GM23248 (cell line): ENCODE results near the gene RC3H1. TPM values are rescaled to one million over a fixed set of nuclear protein-coding genes. Genes with fewer than 3 reads are reported as not detected.
A peak's percentile ranks its signal among the peaks of the same experiment; 100 is the strongest.
"Not testable (repeated sequence)": the region's sequence is repeated elsewhere in the genome, so short reads cannot be mapped to it uniquely, and the experiment has no call there.

Experiments used
- DNase-seq: peaks from one replicate; pipeline ENCODE4 v3.0.0-alpha.2; 2015
- H2AFZ ChIP-seq: fragments of 200-600 bp; sonication (generic); 2 replicates; pipeline ENCODE4 v1.6.1; 2016; ENCODE audit warnings: antibody characterized with exemption
- H3F3A ChIP-seq: fragments of 200-600 bp; sonication (generic); 2 replicates; pipeline ENCODE4 v1.6.1; 2016; ENCODE audit warnings: mild to moderate bottlenecking, antibody characterized with exemption, mixed run types; ENCODE audit not compliant: insufficient read depth
- H3K27ac ChIP-seq: fragments of 200-600 bp; sonication (generic); 2 replicates; pipeline ENCODE4 v1.5.1; 2016; ENCODE audit warnings: mild to moderate bottlenecking
- H3K27me3 ChIP-seq: fragments of 200-600 bp; sonication (generic); replicated peaks from 2 replicates; pipeline ENCODE4 v1.6.1; 2016; ENCODE audit warnings: mild to moderate bottlenecking; ENCODE audit not compliant: insufficient read depth
- H3K36me3 ChIP-seq: fragments of 200-600 bp; sonication (generic); 2 replicates; pipeline ENCODE4 v1.6.1; 2016; ENCODE audit warnings: low read depth, mild to moderate bottlenecking
- H3K4me1 ChIP-seq: fragments of 200-600 bp; sonication (generic); 2 replicates; pipeline ENCODE4 v1.6.1; 2016; ENCODE audit warnings: mild to moderate bottlenecking; ENCODE audit not compliant: insufficient read depth
- H3K4me2 ChIP-seq: fragments of 200-600 bp; sonication (generic); one replicate; pipeline ENCODE4 v1.6.1; 2016; ENCODE audit warnings: mild to moderate bottlenecking; ENCODE audit not compliant: unreplicated experiment
- H3K4me3 ChIP-seq: fragments of 200-600 bp; sonication (generic); 2 replicates; pipeline ENCODE4 v1.5.1; 2016; ENCODE audit warnings: mild to moderate bottlenecking
- H3K79me2 ChIP-seq: fragments of 200-600 bp; sonication (generic); 2 replicates; pipeline ENCODE4 v1.6.1; 2016; ENCODE audit warnings: mild to moderate bottlenecking; ENCODE audit not compliant: insufficient read depth
- H3K9ac ChIP-seq: fragments of 200-600 bp; sonication (generic); 2 replicates; pipeline ENCODE4 v1.6.1; 2016; ENCODE audit warnings: mild to moderate bottlenecking
- H3K9me2 ChIP-seq: fragments of 200-600 bp; sonication (generic); 2 replicates; pipeline ENCODE4 v1.6.1; 2016; ENCODE audit warnings: mixed run types, mild to moderate bottlenecking, moderate library complexity; ENCODE audit not compliant: insufficient read depth
- H3K9me3 ChIP-seq: fragments of 200-600 bp; sonication (generic); one replicate; pipeline ENCODE4 v1.6.1; 2017; ENCODE audit warnings: low read depth
- H4K20me1 ChIP-seq: fragments of 200-600 bp; sonication (generic); 2 replicates; pipeline ENCODE4 v1.6.0; 2016; ENCODE audit not compliant: insufficient read depth
- EZH2 ChIP-seq: fragments of 200-600 bp; sonication (generic); IDR thresholded peaks from 2 replicates; pipeline ENCODE4 v1.6.1; 2018; ENCODE audit warnings: antibody characterized with exemption, mild to moderate bottlenecking; ENCODE audit not compliant: insufficient read depth, poor library complexity, severe bottlenecking
- EZH2phosphoT487 ChIP-seq: fragments of 200-600 bp; sonication (generic); IDR thresholded peaks from 2 replicates; pipeline ENCODE4 v1.6.1; 2018; ENCODE audit warnings: antibody characterized with exemption, moderate library complexity, mild to moderate bottlenecking, low read depth; ENCODE audit not compliant: insufficient read depth
- WGBS, 2 experiments: methylation state at CpG; one replicate each; pipeline ENCODE4 v1.1.6; 2015 to 2017; ENCODE audit warnings: low lambda C conversion rate in 2 of 2, low coverage in 1 of 2; ENCODE audit errors: missing lambda C conversion rate in 2 of 2; 5-methylcytosine and 5-hydroxymethylcytosine counted together
- in situ Hi-C: fragments of 300-500 bp; cut with MboI; formaldehyde crosslinking; loops from 2 replicates; pipeline ENCODE4 v1.15.0; 2020
- polyA plus RNA-seq: library from polyadenylated mRNA; unstranded; fragments of >200 nt; fragmentation: Nextera tagmentation; extraction: Ambion mirVana; gene quantifications from 2 replicates; pipeline ENCODE4 v1.2.1, GENCODE V29; 2016
- total RNA-seq: library from RNA; depleted of rRNA; stranded (reverse); fragments of >200 nt; shearing (Covaris generic); gene quantifications from 2 replicates; pipeline ENCODE4 v1.2.3, GENCODE V29; 2014

RC3H1 gene
- total and polyA plus RNA-seq, 2 experiments from 2014 or later: 5.9 to 18.9 TPM

GRCh38 chr1:174060090-174060489 lies 37.9 kb upstream of the RC3H1 start:
- Histone ChIP-seq H3K27me3 (no peaks in the 10 kb centered on the region), H2AFZ (no peak overlapping the region), H3K9me3 (no peaks in the 10 kb centered on the region), H3K4me2 (no peak overlapping the region), H3K36me3 (no peaks in the 10 kb centered on the region), H4K20me1 (no peaks in the 10 kb centered on the region), H3K4me3 (no peak overlapping the region), H3K9me2 (no peaks in the 10 kb centered on the region), H3K4me1 (no peaks in the 10 kb centered on the region), H3K79me2 (no peaks in the 10 kb centered on the region), H3K9ac (no peak overlapping the region), H3F3A (no peaks in the 10 kb centered on the region), H3K27ac (no peak overlapping the region)
- in situ Hi-C loops: no loop called here
- TF ChIP-seq EZH2 (no peak), EZH2phosphoT487 (no peak)
- peak; percentile 30 for DNase-seq
- 81 to 87% methylated on average over 4 of the region's 4 CpGs for WGBS, 2 experiments

DNA sequence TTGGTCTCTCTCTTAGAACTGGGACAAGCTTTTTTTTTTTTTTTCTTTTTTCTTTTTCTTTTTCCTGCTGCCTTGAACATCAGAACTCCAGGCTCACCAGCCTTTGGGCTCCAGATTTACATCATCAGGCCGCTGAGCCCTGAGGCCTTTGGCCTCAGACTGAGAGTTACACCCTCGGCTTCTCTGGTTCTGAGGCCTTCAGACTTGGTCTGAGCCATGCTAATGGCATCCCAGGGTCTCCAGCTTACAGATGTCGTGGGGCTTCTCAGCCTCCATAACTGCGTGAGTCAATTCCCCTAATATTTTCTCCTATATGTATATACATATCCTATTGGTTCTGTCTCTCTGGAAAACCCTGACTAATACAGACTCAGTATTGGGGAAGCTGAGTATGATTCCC lies 36.5 kb upstream of the RC3H1 start:
- Histone ChIP-seq H3K27me3 (no peaks in the 10 kb centered on the region), H3K4me3 (no peak overlapping the region), H3K9me3 (no peaks in the 10 kb centered on the region), H3K79me2 (no peaks in the 10 kb centered on the region), H3K9me2 (no peaks in the 10 kb centered on the region), H3K4me1 (no peaks in the 10 kb centered on the region), H4K20me1 (no peaks in the 10 kb centered on the region), H2AFZ (no peak overlapping the region), H3K36me3 (no peaks in the 10 kb centered on the region), H3K27ac (no peak overlapping the region), H3F3A (no peaks in the 10 kb centered on the region), H3K9ac (no peak overlapping the region), H3K4me2 (no peak overlapping the region)
- DNase-seq: no peak
- 73 to 74% methylated on average over 4 of the region's 4 CpGs for WGBS, 2 experiments
- in situ Hi-C loops: no loop called here
- TF ChIP-seq EZH2: no peak
- no peak for TF ChIP-seq EZH2phosphoT487

- H3K9me3 ChIP-seq, H4K20me1 ChIP-seq, H3K27ac ChIP-seq, H3K4me1 ChIP-seq, in situ Hi-C loops, H3K27me3 ChIP-seq, DNase-seq, H3K4me3 ChIP-seq, H3K79me2 ChIP-seq, H2AFZ ChIP-seq, H3F3A ChIP-seq, H3K9me2 ChIP-seq, H3K4me2 ChIP-seq, H3K36me3 ChIP-seq, H3K9ac ChIP-seq: not testable (repeated sequence)
- 80 to 82% methylated on average over 6 to 27 of the region's 28 CpGs for WGBS, 2 experiments
Measured at GRCh38 chr1:174056609-174057008, 34.5 kb upstream of the RC3H1 start.

DNA sequence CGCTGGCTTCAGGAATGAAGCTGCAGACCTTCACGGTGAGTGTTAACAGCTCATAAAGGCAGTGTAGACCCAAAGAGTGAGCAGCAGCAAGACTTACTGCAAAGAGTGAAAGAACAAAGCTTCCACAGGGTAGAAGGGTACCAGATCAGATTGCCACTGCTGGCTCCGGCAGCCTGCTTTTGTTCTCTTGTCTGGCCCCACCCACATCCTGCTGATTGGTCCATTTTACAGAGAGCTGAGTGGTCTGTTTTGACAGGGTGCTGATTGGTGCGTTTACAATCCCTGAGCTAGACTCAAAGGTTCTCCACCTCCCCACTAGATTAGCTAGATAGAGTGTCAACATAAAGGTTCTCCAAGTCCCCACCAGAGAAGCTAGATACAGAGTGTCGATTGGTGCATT lies 33.6 kb upstream of the RC3H1 start:
- H3K27ac ChIP-seq, H3K4me1 ChIP-seq, H2AFZ ChIP-seq, H3K4me3 ChIP-seq, H3K9me3 ChIP-seq, H3K9ac ChIP-seq, H3K9me2 ChIP-seq, H3K27me3 ChIP-seq, in situ Hi-C loops, H3K79me2 ChIP-seq, H3K4me2 ChIP-seq, H3K36me3 ChIP-seq, H3F3A ChIP-seq, DNase-seq, H4K20me1 ChIP-seq: not testable (repeated sequence)
- WGBS, 2 experiments: 94 to 96% methylated on average over 5 of the region's 5 CpGs

DNA sequence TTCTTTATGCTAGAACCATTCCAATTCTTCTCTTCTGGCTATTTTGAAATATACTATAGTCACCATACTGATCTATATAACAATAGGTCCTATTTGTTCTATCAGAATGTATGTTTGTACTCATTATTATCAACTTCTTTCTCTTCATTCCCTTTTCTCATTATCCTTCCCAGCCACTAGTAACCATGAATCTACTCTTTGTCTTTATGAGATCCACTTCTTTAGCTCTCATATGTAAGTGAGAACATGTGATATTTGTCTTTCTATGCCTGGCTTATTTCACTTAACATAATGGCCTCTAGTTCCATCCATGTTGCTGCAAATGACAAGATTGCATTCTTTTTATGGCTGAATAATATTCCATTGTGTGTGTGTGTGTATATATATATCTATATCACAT lies 31.7 kb upstream of the RC3H1 start:
- DNase-seq: no peak
- Histone ChIP-seq H3K27me3 (no peaks in the 10 kb centered on the region), H3K79me2 (no peaks in the 10 kb centered on the region), H3K36me3 (no peaks in the 10 kb centered on the region), H3K4me2 (no peak overlapping the region), H3F3A (no peaks in the 10 kb centered on the region), H3K4me1 (peaks cover 5% of the 10 kb centered on the region; the same call in 1 of the 2 replicates), H3K27ac (no peak overlapping the region), H3K9ac (no peak overlapping the region), H3K4me3 (no peak overlapping the region), H2AFZ (no peak overlapping the region), H3K9me3 (no peaks in the 10 kb centered on the region), H3K9me2 (no peaks in the 10 kb centered on the region), H4K20me1 (no peaks in the 10 kb centered on the region)
- no peak for TF ChIP-seq EZH2
- in situ Hi-C loops: no loop called here
